BJ (cell line): ENCODE measurements around the gene MUC12. TPM values are rescaled to one million over a fixed set of nuclear protein-coding genes. Genes with fewer than 3 reads are reported as not detected.

Experiments
- CTCF ChIA-PET: fragments of 350-600 bp; formaldehyde crosslinking; extraction: SDS; loops from one replicate; lab custom pipeline; 2021; ENCODE audit warnings: antibody characterized with exemption, inconsistent platforms; lab: Yijun Ruan, JAX
- POLR2A ChIA-PET: fragments of 300-600 bp; sonication (Branson Sonifier 250); formaldehyde crosslinking; extraction: SDS; loops from one replicate; lab custom pipeline; 2021; ENCODE audit warnings: antibody characterized with exemption; lab: Charles Lee
- DNase-seq: peaks from one replicate; pipeline ENCODE4 v3.0.0-alpha.2; 2011; ENCODE audit warnings: low read depth
- H3K27me3 ChIP-seq: 2 replicates; pipeline ENCODE4 v1.6.0; 2011; ENCODE audit warnings: low read length; ENCODE audit not compliant: control insufficient read depth, insufficient read depth
- H3K36me3 ChIP-seq: 2 replicates; pipeline ENCODE4 v1.5.1; 2011; ENCODE audit warnings: low read length; ENCODE audit not compliant: control insufficient read depth, insufficient read depth
- H3K4me3 ChIP-seq: 2 replicates; pipeline ENCODE4 v1.5.1; 2011; ENCODE audit warnings: low read depth, mild to moderate bottlenecking, control low read depth, low read length
- CTCF ChIP-seq: IDR thresholded peaks from 2 replicates; pipeline ENCODE4 v1.5.1; 2011; ENCODE audit warnings: low read depth, mild to moderate bottlenecking, control low read depth, inconsistent platforms, low read length, moderate library complexity; ENCODE audit not compliant: insufficient read depth
- polyA plus RNA-seq: library from polyadenylated mRNA; depleted of rRNA; stranded (reverse); fragments of >200 nt; gene quantifications from 2 replicates; pipeline ENCODE4 v1.2.3, GENCODE V29; 2011

Gene MUC12
- polyA plus RNA-seq, 1 experiment = 2.0 TPM

- no peaks in the 10 kb centered on the region for H3K27me3 ChIP-seq
- TF ChIP-seq CTCF = no peak
- ChIA-PET CTCF (interaction anchor here (1.2 to 1.6 kb wide), 2 partner anchors 10 to 59 kb away, joined by 3 to 4 read pairs; no protein-coding TSS in a partner anchor), POLR2A (interaction anchor here (0.7 kb wide), 1 partner anchor 12 kb away, joined by 3 read pairs; no protein-coding TSS in a partner anchor)
- no peak overlapping the region for H3K4me3 ChIP-seq
- no peaks in the 10 kb centered on the region for H3K36me3 ChIP-seq
- no peak for DNase-seq
Observed at GRCh38 chr7:101018271-101019167, 49.2 kb downstream of the MUC12 start.

- no peaks in the 10 kb centered on the region for H3K27me3 ChIP-seq
- CTCF ChIA-PET = interaction anchor here (1.1 kb wide), 1 partner anchor 9 kb away, joined by 4 read pairs; no protein-coding TSS in a partner anchor
- no peaks in the 10 kb centered on the region for H3K36me3 ChIP-seq
- no peak for DNase-seq
- no peak overlapping the region for H3K4me3 ChIP-seq
- no peak for TF ChIP-seq CTCF
- POLR2A ChIA-PET = no interaction called here
Observed at GRCh38 chr7:101020444-101020843, 51.1 kb downstream of the MUC12 start.

- H3K4me3 ChIP-seq = no peak overlapping the region
- no peak for DNase-seq
- H3K36me3 ChIP-seq = no peaks in the 10 kb centered on the region
- no peaks in the 10 kb centered on the region for H3K27me3 ChIP-seq
- POLR2A ChIA-PET = no interaction called here
- no peak for TF ChIP-seq CTCF
- CTCF ChIA-PET = no interaction called here
Observed at GRCh38 chr7:101021703-101022102, 52.3 kb downstream of the MUC12 start.

- no peak for TF ChIP-seq CTCF
- ChIA-PET CTCF (no interaction called here), POLR2A (no interaction called here)
- no peak overlapping the region for H3K4me3 ChIP-seq
- H3K27me3 ChIP-seq = no peaks in the 10 kb centered on the region
- H3K36me3 ChIP-seq = no peaks in the 10 kb centered on the region
- no peak for DNase-seq
Observed at GRCh38 chr7:101023839-101024238, 54.5 kb downstream of the MUC12 start.

DNA sequence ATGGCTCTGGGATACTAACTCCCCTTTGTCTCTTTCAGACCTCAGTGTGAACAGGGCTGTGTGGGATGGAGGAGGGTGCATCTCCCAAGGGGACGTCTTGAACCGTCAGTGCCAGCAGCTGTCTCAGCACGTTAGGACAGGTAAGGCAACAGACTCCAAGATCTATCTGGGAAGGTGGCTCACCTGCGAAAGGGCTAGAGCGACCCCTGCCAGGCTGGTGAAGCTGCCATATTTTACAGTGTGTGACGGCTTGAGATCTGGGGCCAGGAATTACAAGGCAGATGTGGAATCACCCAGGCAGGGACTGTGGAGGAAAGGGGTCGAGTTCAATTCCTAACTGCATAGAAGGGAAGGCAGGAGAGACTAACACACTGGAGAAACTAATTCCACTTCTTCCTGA is 61.7 kb downstream of the MUC12 start:
- no peak for TF ChIP-seq CTCF
- DNase-seq = no peak
- H3K4me3 ChIP-seq = no peak overlapping the region
- H3K36me3 ChIP-seq = no peaks in the 10 kb centered on the region
- ChIA-PET CTCF (interaction anchor here (1.0 kb wide), 1 partner anchor 151 kb away, joined by 3 read pairs; no protein-coding TSS in a partner anchor), POLR2A (no interaction called here)
- H3K27me3 ChIP-seq = peaks cover 1% of the 10 kb centered on the region; the same call in 1 of the 2 replicates
